Hepatic stellate cell (primary cell): ENCODE data around the gene ARHGAP35.
"Not testable (repeated sequence)": the region's sequence is repeated elsewhere in the genome, so short reads cannot be mapped to it uniquely, and the experiment has no call there.

Experiments used
- DNase-seq: peaks from one replicate; pipeline ENCODE4 v3.0.0; 2011; ENCODE audit warnings: low spot score

Gene ARHGAP35

DNA sequence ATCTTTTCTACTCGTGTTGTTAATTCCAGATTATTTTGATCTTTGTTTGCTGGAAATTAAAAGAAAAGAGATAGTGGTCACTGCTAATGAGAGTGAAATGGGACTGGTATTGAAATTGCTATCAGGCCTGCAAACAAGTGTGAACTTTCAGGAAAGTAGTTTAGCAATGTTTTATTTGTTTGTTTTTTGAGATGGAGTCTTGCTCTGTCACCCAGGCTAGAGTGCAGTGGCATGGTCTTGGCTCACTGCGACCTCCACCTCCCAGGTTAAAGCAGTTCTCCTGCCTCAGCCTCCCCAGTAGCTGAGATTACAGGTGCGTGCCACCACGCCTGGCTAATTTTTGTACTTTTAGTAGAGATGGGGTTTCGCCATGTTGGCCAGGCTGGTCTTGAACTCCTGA lies 10.4 kb downstream of the ARHGAP35 start:
- DNase-seq: not testable (repeated sequence)

DNA sequence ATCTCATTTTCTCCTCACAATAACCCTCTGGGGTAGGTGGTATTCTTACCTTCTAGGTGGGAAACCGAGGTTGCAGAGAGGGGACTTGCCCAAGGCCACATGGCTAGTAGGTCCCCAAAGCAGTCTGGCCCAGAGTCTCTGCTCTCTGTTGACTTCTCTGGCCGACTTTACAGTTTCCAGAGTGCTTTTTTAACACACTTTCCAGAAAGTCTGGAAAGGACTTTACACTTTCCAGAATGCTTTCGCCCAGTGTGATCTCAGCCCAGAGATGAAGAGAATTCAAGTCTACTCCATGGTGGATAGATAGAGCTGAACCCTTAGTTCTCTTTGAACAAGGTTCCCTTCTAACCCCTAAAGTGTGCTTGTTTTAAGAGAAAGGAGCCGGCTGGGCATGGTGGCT lies 12.2 kb downstream of the ARHGAP35 start:
- DNase-seq: no peak

DNA sequence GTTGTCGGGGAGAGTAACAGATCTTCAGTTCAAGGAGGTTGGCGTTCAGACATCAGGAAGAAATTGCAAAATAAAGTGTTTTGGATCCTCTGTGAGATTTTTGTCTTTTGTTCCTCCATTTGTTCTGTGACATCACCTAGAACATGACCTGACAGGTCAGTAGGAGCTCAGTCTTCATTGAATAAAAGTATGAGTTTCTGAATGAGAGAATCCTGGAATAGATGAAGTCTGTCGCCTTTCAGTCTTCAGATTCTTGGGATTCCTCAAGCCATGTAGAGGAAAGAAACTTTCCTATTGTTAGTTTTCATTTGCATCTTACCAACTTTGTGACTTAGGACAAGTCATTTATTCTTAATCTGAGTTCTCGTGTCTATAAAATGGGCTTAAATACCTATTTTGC lies 14.4 kb downstream of the ARHGAP35 start:
- DNase-seq: no peak

DNA sequence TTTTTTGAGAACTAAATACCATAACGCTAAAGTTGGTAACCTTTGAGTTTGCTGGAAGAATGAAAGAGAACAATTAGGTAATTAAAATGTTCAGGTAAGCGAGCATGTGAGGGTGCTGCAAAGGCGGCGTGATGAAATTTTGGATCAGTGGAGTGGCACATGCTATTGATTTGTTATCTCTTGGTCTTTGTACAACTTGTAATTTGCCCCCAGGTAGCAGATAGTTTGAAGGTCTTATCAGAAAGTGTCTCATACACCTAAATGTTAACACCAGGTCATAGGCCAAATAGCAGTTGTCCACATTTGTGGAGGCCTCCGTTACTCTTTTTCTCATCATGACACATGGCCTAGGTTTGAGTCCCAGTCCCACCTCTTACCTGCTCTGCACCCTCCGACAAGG lies 14.9 kb downstream of the ARHGAP35 start:
- DNase-seq: no peak

DNA sequence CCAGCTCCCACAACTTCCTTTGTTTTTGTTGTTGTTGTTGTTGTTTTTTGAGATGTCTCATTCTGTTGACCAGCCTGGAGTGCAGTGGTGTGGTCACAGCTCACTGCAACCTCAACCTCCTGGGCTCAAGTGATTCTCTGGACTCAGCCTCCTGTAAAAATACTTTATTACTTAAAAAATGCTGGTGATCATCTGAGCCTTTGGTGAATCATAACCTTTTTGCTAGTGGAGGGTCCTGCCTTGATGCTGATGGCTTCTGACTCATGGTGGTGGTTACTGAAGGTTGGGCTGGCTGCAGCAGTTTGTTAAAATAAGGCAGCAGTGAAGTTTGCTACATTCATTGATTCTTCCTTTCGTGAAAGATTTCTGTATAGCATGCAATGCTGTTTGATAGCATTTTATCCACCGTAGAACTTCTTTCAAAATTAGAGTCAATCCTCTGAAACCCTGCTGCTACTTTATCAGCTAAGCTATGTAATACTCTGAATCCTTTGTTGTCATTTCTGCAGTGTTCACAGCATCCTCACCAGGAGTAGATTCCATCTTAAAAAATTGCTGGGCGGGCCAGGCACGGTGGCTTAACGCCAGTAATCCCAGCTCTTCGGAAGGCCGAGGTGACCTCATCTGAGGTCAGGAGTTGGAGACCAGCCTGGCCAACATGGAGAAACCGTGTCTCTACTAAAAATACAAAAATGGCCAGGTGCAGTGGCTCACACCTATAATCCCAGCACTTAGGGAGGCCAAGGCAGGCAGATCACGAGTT lies 18.0 kb downstream of the ARHGAP35 start:
- DNase-seq: peak; percentile 48

DNA sequence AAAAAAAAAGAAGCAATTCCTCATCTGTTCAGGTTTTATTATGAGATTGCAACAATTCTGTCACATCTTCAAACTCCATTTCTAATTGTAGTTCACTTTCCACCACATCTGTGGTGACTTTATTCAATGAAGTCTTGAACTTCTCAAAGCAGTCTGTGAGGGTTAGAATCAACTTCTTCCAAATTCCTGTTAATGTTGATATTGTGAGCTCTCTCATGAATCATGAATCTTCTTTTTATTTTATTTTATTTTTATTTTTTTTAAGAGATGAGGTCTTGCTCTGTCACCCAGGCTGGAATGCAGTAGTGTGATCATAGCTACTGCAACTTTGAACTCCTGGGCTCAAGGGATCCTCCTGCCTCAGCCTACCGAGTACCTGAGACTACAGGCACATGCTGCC lies 19.6 kb downstream of the ARHGAP35 start:
- DNase-seq: no peak

DNA sequence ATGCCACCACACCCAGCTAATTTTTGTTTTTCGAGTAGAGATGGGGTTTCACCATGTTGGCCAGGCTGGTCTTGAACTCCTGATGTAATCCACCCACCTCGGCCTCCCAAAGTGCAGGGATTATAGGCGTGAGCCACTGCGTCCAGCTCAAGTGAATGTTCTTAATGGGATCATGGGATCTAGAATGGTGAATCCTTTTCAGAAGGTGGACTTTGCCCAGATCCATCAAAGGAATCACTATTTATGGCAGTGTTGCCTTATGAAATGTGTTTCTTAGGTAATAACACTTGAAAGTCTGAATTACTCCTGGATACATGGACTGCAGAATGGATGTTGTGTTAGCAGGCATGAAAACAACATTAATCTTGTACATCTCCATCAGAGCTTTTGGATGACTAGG lies 20.3 kb downstream of the ARHGAP35 start:
- no peak for DNase-seq

DNA sequence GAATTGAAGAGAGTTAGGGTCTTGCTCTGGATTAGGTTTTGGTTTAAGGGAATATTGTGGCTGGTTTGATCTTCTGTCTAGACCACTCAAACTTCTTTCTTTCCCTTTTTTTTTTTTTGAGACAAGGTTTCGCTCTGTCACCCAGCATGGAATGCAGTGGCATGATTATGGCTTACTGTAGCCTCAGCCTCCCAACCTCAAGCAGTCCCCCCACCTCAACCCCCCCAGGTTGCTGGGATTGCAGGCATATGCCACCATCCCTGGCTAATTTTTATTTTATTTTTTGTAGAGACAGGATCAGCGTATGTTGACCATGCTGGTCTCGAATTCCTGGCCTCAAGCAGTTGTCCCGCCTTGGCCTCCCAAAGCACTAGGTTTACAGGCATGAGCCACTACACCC lies 21.2 kb downstream of the ARHGAP35 start:
- DNase-seq: no peak

DNA sequence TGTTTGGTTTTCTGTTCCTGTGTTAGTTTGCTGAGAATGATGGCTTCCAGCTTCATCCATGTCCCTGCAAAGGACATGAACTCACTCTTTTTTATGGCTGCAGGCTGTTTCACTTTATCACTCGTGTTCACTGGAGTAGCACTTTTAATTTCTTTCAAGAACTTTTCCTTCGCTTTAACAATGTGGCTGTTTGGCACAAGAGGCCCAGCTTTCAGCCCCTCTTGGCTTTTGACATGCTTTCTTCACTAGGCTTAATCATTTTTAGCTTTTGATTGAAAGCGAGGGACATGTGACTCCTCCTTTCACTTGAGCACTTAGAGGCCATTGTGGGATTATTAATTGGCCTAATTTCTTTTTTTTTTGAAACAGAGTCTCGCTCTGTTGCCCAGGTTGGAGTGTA lies 22.0 kb downstream of the ARHGAP35 start:
- not testable (repeated sequence) for DNase-seq

DNA sequence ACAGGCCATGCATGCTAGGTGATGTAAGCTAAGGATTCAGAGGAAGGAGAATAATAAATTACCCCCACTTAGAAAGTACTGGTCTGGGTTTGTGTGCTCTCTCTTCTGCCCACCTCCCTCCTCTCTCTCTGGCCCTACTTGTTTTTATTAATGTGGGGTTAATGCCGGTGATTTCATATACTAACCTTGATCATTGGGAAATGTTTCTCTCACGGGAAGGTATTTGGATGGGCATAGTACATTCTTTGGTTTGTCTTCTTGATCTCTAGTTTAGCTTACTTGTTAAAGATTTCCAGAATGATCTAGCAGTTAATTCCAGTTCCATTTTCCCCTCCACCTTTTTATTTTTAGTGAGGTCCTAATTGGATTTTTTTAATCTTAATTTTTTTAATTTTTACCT lies 24.6 kb downstream of the ARHGAP35 start:
- DNase-seq: no peak

DNA sequence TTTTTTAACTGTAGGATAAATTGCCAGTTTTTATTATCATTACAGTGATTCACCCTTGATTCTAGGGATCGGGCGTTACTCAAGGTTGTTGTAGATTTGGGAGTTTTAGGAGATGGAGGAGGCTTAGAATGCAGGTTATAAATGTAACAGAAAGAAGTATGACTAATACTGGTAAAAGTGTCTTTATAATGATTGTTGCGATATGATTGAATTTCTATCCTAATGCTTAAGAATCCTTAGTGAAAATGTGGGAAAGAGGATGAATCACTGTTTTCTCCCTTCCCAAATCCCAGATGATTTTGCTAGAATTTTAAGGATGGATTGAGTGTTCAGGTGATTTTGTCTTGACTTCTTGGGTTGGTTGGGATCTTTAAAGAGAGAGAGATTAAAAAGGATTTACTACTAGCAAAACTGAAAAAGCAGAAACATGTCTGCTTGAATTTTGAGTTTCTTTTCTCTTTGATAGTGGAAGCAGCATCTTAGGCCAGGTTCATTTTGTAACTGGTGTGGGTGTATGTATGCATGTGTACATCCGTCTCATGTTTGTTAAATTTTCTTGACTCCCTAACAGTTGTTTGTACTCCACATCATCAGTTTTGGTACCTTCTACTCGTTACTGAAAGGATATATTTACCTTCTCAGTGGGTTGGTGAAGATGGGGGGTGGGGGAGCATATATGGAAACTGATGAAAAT lies 25.9 kb downstream of the ARHGAP35 start:
- no peak for DNase-seq

DNA sequence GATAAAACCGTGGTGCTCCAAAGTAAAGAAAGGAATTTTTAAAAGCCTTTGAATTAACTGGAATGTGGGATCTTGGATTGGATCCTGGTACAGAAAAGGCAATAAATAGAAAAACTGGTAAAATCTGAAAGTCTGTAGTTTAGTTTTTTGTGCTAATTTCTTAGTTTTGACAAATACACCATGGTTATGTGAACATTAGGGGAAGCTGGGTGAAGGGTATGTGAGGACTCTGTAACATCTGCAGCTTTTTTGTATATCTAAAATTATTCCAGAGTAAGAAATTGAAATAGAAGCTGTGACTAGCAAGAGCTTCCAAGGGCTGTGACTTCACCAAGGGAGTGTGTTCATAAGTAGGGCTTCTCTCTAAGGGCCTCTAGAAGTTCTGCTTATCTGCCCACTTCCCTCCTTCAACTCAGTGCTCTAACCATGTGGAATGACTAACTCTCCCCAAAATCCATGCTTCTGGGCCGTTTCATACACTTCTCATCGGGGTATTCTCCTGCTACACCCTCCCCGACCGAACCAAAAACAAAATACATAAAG lies 26.5 kb downstream of the ARHGAP35 start:
- DNase-seq: no peak

DNA sequence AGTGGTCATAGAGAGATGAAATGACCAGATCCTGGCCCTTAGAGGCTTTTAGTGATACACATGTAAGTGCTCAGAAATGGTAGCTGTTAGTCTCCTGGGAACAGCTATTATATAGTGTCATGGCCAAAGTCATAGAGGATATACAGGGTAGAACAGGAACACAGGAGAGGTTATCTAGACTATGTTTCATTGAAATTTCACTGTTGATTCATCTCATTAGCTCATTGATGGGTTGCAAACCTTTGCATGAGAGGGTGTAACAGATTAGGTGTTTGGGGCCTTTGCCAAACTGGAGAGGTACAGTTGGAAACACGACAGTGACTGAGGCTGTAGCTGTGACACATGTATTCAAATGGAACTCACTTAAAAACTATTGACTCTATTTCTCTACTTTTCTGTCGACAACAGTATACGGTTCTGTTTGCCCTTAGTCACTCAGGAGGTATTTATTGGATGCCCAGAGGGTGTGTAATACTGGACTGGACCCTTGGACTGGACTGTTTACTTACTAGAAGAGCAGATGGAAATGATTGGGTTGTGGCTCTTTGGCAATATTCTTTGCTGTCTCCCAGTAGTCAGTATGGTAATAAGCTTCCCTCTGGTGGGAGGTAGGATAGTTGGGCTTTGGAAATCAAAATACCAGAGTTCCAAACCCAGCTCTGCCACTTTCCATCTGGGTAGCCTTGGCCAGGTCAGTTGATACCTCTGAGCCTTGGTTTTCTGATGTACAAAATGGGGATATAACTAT lies 29.8 kb downstream of the ARHGAP35 start:
- DNase-seq: peak; percentile 64

DNA sequence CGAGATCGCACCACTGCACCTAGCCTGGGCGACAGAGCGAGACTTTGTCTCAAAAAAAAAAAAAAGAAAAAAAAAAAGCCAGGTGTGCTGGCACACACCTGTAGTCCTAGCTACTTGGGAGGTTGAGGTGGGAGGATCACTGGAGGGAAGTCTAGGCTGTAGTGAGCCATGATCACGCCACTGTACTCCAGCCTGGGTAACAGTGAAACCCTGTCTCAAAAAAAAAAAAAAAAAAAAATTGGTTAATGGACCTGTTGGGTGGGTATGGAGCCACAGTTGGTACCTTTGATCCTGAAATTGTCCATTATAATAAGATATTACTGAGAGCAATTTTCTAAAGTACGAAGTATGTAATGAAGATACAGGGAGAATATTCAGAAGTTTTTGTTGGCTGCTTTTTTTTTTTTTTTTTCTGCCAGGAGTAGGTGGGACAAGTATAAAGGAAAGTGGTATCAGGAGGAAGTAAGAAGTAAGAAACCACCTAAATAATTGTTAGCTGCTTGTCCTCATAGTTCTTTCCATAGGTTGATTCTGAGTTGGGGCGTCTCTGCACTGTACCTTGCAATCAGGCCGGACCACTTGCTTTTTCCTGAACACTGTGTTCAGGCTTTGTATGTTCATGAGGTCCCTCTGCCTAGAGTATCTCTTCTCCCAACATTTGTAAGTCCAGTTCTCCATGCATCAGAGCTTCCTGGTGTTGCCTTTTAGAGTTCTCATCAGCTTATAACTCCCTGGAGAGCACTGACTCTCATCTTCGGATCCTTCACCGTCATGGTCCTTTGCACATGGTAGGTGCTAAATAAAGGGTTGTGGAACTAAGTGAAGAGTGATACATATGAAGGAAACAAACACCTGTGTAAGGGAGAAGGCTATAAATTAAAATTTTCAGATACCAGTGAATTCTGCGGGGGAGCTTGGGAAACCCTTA lies 31.7 kb downstream of the ARHGAP35 start:
- no peak for DNase-seq

DNA sequence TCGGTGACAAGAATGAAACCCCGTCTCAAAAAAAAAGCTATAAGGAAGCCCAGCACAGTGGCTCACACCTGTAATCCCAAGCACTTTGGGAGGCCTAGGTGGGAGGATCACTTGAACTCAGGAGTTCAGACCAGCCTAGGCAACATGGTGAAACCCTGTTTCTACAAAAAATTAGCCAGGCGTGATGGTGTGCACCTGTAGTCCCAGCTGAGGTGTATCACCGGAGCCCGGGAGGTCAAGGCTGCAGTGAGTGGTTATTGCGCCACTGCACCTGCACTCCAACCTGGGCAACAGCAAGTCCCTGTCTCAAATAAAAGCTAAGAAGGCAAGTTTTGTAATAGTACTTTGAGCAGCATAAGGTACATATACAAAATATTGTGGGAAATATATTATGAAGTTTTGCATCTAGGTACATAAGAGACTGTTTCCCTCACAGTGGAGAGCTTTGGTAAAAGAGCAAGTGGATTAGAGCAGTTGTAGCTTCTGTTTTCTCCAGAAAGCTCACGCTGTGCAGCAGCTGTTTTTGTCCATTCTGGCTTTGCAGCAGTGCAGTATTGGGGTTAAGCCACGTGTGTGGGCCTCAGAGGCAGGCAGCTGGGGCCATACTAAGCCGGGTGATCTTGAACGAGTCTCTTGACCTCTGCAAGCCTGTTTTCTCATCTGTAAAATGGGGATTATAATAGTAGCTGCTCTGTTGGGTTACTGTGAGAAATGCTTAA lies 35.4 kb downstream of the ARHGAP35 start:
- no peak for DNase-seq

DNA sequence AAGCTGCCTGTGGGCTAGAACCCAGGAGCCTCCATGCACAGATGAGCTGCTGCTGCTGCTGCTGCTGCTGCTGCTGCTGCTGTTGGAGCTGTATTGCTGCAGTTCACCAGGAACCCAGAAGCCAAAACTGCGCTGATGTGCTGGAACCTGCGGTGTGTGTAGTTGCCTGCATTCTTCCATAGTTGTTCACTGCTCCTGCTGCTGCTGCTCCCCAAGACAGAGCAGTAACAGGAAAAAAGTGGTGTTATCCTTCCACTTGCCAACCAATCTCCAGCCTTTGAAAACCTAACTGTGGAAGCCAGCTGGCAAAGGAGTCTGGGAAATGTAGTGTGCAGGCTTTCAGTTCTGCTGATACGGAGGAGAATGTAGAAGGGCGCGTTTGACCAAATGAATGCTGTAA lies 37.9 kb downstream of the ARHGAP35 start:
- peak; percentile 44 for DNase-seq

DNA sequence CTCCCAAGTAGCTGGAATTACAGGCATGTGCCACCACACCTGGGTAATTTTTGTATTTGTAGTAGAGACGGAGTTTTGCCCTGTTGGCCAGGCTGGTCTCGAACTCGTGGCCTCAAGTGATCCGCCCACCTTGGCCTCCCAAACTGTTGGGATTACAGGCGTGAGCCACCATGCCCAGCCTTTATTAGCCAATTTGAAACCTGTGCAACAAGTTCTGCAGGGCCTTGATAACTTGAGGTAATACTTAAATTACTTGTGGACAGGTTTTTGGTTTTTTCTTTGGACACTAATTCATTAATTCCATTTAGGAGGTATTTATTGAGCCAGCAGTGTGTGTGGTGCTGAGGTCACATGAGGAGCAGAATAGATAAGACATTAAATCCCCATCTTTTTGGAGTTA lies 39.5 kb downstream of the ARHGAP35 start:
- no peak for DNase-seq

DNA sequence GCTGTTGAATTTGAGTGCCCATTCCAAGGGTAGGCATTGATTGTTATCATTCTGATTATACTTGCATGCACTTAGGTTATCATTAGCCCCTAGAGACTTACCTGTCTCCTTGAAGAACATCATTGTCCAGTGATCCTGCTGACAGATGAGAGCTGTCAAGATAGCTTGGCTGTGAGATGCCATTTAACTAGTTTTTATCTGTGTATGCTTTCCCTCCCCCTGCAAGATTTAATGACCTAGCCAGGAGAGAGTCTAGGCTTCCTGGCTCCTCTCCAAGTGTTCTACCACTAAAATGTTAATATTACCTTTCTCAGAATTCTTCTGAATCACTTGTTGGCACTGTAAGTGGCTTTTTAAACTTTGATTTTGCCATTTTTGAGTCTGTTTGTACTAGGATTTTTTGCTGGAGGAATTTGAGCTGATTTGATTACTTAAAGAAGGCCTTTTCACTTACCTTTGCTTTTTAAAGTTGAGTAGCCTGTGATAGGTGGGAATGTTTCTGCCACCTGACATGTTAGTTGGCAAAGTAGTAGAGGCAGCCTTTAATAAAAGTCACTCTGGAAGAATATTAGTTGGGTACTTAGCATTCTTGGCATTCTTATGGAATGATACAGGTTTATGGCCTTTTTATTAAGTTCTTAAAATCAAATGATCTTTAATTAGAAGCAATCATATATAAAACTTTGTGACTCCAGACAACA lies 41.1 kb downstream of the ARHGAP35 start:
- no peak for DNase-seq

DNA sequence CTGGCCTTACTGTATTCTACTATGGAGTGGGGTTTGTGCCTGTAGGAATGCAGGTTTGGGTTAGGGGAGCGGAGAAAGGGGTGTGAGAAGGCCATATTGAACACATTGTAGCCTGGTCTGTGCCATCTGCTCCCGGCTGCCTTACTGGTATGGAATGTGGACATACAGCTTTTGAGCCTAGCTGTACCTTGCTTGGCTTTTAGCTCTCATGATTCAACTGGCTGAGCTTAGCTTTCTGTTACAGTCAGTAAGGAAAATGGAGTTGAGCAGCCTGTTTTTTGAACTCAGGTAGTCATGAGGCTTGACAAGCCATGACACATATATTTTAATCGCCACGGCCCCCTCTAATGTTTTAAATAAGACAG lies 41.6 kb downstream of the ARHGAP35 start:
- no peak for DNase-seq

DNA sequence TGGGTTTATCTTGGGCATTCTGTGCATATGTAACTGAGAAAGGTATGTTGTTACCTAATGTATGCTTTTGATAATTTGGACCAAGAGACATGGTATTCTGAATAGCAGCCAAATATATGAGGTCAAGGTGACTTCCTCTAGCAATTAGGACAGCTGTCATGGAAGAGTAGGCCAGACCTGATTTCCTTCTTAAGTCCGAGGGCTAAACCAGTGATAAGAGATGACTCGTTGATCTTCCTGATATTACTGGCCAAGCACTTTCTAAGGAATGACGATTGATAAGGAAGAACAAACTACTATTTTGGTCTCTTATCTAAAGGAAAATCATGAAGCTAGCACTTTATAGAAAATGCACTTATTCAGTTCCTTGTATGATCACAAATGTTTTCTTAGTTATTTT lies 42.7 kb downstream of the ARHGAP35 start:
- no peak for DNase-seq
